ENCODE results near the gene NAP1L4.
"Not testable (repeated sequence)": the region's sequence is repeated elsewhere in the genome, so short reads cannot be mapped to it uniquely, and the experiment has no call there.

The NAP1L4 gene

DNA sequence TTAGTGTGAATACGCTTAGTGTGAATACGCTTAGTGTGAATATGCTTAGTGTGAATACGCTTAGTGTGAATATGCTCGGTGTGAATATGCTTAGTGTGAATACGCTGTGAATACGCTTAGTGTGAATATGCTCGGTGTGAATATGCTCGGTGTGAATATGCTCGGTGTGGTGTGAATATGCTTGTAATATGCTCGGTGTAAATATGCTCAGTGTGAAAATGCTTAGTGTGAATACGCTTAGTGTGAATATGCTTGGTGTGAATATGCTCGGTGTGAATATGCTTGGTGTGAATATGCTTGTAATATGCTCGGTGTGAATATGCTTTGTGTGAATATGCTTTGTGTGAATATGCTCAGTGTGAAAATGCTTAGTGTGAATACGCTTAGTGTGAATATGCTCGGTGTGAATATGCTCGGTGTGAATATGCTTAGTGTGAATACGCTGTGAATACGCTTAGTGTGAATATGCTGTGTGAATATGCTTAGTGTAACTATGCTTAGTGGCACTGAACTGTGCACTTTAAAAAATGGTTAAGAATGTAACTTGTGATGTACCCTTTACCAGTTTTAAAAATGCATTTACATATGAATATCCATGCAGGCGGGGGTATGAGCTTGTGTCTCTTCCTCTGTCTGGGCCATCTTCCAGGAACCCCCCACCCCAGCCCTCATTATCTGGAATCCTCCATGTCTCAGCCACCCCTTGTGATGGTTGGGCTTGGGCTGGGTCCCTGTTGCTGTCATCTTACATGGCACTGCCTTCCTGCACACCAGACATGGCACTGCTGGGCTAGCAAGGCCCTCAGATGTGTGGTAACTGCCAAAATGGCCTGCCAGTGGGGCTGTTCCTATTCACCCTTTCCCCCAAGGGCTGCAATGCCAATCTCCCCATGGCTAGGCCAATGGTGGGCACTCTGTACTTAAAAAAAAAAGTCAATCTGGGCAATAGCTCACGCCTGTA, 53.4 kb downstream of the NAP1L4 start:
- not testable (repeated sequence) for DNase-seq (ENCODE audit: low read depth in 2 of 3, low spot score in 2 of 3)

DNA sequence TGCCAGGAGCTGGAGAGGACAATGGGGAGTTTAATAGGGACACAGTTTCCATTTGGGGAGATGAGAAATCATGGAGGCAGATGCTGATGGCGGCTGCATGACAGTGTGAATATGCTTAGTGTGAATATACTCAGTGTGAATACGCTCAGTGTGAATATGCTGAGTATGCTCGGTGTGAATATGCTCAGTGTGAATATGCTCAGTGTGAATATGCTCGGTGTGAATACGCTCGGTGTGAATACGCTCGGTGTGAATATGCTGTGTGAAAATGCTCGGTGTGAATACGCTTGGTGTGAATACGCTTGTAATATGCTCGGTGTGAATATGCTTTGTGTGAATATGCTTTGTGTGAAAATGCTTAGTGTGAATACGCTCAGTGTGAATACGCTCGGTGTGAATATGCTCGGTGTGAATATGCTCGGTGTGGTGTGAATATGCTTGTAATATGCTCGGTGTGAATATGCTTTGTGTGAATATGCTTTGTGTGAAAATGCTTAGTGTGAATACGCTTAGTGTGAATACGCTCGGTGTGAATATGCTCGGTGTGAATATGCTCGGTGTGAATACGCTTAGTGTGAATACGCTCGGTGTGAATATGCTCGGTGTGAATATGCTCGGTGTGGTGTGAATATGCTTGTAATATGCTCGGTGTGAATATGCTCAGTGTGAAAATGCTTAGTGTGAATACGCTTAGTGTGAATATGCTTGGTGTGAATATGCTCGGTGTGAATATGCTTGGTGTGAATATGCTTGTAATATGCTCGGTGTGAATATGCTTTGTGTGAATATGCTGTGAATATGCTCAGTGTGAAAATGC, 54.3 kb downstream of the NAP1L4 start:
- not testable (repeated sequence) for DNase-seq (ENCODE audit: low read depth in 2 of 3, low spot score in 2 of 3)

DNA sequence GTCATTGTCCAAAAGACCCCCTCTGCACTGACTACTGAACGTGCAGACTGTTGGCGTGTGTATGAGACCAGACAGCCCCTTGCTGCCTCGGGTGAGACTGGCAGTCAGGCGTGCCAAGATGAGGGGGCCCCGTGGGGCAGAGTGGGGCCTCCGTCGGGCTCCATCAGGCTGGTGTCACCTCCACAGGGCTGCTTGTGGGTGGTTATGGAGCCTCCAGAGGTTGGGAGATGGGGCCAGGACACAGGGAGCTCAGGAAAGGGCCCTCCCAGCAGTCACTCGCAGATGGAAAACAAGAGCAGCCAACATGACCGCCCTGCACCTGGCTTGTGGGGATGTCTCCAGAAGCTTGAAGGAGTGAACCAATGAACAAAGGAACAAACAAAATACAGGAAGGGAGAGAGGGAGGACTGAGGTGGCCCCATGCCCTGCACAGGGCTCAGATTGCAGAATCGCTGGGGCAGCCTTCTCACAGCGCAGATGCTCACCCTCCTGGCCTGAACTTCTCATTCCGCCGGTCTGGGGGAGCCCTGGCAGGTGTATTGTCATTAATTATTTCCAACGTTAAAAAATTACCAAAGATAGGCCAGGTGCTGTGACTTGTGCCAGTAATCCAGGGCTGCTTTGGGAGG, 57.4 kb downstream of the NAP1L4 start:
- no peak for DNase-seq (ENCODE audit: low read depth in 2 of 3, low spot score in 2 of 3)

DNA sequence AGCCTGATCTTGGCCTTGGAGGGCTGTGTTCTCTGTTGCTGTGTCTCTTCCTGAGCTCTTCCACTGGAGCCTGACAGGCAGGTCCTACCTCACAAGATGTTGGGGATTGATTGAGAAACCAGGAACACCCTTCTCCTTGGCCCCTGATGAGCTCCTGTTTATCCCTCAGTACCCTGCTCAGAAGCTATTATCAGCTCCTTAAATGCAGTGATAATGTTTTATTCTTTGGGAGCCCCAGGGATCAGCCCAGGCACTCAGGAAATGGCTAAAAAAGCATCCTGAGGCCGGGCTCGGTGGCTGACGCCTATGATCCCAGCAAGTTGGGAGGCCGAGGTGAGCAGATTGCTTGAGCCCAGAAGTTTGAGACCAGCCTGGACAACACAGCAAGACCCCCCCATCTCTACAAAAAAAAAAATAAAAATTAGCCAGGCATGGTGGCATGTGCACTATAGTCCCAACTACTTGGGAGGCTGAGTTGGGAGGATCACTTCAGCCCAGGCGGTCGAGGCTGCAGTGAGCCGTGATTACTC, 58.0 kb downstream of the NAP1L4 start:
- no peak for DNase-seq (ENCODE audit: low read depth in 2 of 3, low spot score in 2 of 3)

DNA sequence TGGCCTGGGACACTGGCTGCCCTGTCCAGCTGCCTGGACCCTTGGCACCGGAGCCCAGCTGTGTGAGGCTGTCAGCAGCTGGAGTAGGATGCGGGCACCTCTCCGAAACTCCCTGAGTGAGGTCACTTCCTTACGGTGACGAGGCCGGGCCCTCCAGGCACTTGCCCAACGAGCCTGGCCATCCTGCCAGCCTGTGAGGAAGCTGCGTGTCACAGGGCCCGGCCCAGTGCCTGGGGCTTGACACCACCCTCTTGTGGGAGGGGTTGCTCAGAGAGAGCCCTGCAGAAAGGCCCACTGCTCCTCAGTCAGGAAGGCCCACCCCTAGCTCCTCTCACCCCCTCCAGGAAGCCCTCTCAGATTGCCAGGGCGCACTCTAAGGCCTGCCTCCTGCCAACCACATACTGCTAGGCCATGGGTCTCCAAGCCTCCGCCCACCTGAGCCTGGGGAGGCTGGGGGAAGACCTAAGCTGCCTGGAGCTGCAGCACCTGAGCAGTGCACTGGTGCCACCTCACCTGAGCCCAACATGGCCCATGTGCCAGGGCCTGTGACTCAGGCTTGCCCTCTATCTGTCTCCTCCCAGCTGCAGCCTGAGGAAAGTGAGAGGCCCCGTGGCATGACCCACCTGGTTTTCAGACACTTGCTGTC, 58.6 kb downstream of the NAP1L4 start:
- DNase-seq (ENCODE audit: low read depth in 2 of 3, low spot score in 2 of 3) = no peak

DNA sequence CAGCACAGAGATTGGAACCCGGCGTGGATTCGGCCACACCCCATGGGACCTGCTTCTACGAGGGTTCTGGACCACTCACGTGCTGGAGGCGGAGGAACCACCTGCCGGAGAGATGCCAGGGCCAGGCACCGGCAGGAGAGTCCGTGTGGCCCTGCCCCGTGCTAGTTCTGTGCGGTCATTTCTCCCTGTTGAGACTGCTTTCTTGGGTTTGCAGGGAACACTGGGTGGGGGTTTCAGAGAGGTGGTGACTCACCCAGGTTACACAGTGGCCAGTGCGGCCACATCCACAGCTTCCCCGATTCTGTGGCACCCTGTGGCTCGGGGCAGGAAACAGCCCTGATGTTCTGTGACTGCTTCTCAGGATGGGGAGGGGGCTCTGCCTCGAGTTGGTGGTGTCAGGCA, 59.3 kb downstream of the NAP1L4 start:
- DNase-seq (ENCODE audit: low read depth in 2 of 3, low spot score in 2 of 3) = no peak

DNA sequence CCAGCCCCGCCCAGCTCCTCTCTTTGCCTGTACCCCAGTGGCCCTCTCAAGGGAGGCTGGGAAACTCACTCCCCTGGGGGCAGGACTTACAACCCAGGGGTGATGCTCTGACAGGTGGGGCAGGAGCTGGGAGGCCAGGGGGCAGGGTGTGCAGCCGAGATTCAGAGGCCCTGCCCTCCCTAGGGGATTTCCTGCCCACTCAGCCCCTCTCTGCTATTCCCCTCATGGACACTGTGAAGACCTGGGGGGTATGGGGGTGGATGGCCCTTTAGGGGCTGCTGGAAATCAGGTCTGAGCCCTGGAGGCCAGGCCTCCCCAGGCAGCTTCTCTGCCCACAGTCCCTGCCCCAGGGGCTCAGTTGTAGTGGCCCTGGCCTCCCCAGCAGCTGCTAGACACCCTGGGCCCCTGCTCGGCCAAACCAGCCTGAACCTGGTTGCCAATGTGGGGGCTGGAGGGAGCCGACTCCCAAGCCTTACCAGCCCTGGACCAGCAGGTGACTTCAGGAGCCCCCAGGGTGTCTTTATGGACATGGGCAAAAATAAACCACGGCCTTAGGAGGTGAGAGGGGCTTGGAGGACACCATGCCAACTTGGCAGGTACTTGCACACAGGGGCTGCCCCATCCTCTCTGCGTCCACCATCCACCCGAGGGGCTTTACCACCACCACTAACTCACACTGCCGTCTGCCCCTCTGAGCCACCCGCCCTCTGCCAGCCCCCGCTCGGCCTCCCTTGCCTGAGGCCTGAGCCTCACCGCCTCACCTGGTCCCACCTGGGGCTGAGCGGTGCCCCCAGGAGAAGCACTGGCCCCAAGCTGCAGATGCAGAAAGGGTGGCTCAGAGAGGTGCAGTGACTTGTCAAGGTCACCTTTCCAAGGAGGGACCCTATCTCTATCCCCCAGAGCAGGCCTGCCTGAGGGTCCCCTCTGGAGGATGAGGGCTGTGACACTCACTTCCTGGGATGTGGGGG, 60.1 kb downstream of the NAP1L4 start:
- DNase-seq (ENCODE audit: low read depth in 2 of 3, low spot score in 2 of 3) = no peak

DNA sequence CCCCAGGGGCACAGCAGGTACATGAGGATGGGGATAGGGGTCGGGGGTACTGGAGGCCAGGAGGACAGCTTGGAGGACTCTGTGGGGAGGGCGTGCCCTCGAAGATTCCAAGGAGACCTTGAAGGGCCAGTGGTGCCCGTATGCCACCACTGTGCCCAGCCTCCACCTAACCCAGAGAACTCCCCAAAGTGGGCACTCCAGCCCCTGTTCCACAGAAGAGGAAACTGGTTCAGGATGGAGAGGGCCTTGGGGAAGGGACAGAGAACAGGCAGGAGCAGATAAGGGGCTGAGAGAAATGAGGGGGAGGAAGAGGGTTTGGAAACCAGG, 60.7 kb downstream of the NAP1L4 start:
- no peak for DNase-seq (ENCODE audit: low read depth in 2 of 3, low spot score in 2 of 3)

DNA sequence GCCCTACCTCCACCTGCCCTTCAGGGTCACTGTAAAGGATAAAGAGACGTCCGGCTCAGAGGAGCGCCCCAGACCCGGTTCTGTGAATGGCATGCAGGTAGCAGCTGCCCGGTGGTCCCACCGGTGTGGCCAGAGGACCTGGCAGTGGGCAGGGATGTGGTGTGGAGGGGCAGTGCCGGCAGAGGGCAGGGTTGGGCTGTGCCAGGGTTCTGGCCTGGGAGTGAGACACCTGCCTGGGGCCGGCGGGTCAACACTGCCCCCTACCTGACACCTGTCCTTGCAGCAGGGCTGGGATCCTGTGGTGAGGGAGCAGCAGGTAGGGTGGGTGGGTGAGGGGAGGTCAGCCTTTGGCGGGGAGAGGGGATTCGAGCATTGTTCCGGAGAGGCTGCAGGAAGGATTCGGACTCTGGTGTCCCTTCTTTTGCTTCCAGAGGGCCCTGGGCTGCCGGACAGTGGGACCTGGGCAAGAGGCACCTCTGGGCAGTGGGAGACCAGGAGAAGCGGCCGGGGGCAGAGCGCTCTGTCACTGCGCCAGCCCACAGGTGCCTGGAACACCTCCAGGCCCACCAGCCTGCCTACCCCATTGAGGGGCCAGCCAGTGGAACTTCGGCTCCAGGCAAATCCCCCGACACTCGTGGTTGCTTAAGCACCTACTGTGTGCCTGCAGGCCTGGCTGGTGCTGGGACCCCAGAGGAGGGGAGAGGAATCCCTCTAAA, 61.3 kb downstream of the NAP1L4 start:
- no peak for DNase-seq (ENCODE audit: low read depth in 2 of 3, low spot score in 2 of 3)

DNA sequence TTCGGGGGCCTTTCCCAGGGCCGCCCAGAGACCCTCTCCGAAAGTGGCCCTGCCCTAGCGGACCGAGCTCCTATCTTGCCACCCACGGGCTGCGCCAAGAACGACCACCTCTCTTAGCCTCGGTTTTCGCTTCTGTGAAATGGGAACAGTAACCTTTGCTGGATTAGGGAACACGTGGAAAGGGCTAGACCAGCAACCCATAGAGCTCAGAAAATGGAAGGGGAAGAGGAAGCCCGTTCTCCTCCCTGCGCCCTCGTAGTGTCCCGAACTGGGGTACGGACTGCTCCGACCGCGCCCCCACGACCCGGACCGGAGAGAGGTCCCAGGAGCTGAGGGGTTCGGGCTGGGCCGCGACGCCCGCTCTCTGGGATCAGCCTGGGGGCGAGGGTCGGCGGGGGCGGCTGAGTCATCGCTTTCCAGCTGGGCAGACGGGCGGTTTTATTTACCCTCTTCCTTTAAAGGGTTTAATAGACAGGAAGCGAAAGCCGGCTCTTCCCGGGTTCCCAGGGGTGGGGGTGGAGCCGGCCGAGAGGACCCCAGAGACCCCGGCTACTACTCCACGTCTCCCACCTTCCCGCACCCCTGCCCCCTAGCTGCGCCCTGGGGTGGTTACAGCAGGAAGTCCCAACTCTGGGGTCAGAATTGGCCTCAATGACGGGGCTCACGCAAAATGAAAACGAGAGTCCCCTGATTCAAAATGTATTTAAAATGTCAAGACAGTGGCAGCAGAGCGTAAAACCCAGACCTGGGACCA, 62.0 kb downstream of the NAP1L4 start:
- DNase-seq (ENCODE audit: low read depth in 2 of 3, low spot score in 2 of 3) = peak; percentile 19 to 43 (median 34)

DNA sequence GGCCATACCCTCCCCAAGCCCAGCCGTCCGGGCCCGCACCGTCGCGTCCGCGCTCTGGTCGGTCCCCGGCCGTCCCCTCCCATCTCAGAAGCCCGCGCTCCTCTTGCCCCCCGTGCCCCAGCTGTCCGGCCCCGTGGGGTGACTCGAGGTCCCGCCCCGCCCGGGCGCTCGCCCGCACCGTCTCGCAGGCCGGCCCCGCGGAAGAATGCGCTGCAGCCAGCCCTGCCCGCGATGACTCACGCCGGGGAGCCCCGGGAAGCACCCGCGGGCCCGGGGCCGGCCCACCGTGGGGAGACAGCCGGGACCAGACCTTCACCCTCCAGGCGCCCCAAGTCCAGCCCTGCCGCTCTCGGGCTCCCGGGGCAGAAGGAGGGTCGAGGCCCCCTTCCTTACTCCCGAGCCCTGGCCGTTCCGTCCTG, 62.6 kb downstream of the NAP1L4 start:
- peak in 2 of 3 experiments; percentile 38 to 48 for DNase-seq (ENCODE audit: low read depth in 2 of 3, low spot score in 2 of 3)

DNA sequence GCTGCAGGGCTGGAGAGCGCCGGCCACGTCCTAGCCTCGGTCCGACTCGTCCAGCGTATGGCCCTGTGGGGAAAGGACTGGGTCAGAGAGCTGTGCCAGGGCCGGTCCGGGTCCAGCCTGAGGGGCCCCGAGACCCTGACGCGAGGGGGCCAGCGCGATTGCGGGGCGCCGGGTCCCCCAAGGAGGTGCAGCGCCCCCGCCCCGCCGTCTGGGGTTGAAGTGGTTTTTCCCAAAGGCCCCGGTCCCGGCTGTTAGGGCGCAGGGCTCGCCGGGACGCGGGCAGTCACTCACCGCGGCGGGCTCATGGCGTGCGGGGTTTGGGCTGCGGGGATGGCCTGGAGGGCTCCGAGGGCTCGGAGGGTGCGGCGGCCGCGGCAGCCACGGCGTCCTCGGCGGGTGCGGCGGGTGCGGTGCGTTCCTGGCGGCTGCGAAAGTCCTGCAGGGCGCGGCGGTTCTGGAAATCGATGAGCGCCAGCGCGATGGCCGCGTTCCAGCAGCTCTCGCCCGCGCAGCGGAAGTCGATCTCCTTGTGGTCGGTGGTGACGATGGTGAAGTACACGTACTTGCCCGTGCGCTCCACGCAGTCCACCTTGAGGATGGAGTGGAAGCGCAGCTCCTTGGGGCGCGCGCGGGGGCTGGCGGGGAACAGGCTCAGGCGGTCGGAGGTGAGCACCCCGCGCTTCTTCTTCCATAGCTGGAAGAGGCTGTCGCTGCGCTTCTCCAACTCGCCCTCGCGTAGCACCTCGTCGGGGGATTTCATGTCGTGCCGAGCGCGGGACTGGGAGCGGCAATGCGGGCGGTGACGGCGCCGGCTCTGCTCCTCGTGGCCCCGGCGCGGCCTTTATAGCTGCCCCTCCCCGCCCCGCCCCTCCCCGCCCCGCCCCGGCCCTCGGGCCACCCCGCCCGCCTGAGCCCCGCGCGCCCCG, 63.3 kb downstream of the NAP1L4 start, which contains the start of gene PHLDA2:
Gene PHLDA2, minus strand, starts transcription at position 816 of the 926 bp plus-strand sequence. Its CDS starts 56 bp downstream, at position 760.
- DNase-seq (ENCODE audit: low read depth in 2 of 3, low spot score in 2 of 3) = peak in 2 of 3 experiments; percentile 39 to 43

DNA sequence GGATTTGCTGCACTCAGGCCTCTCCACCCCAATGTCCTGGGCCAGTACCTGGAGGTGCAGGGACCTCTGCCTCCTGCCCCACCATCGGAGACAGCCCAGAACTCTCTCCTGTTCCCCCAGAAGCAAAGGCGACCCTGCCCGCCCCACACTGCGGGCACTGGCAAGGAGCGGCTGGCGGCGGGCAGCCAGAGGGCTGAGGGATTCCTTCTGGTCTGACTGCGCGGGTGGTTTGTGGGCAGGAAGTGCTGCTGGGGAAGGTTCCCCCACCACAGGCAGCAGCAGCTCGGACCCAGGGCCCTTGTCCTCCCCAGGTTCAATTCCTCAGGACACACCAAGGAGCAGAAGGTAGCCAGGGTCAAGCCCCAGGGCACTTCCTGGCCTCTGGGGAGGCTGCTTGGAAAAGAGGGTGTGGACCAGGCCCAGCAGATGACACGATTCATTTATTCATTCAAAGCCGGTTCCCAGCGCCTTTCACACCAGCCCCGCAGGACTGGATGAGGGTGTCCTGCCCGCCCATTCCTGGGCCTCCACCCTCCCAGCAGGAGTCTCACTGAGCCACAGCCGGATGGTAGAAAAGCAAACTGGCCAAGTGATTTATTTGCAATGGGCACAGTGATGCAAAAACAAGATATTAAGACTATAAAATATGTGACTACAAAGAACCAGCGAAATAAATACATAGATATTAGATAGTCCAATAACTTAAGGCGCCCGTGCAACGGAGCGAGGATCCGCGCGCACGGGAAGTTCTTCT, 64.1 kb downstream of the NAP1L4 start:
- DNase-seq (ENCODE audit: low read depth in 2 of 3, low spot score in 2 of 3) = no peak

DNA sequence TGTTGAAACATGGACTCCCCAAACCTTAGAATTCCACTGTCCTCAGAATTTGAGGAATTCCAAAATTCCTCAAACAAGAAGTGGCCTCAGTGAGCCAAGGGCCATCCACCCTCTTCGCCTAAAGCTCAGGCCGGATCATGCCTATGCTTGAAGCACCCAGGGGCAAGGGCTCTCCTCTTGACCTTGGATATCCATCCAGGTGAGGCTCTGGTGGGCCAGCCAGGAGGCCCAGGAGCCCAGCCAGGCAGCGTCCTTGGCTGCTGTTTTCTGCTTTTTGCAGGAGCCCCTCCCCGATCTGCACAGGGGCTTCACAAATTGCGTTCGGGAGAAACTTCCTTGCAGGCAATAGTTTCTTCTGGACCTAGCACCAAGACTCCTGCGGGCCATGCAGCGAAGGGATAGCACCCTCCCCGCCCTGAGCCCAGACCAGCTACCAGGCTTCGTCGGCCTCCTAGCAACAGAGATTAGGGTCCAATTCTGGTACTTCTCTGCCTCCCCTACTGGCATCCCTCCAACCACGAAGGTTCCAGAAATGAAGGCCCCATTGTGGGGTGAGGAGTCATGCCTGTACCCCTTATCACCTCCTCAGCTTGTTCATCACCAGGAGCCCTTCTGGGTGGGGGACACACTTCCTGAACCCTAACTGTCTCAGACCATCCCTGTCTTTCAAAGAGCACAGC, 64.9 kb downstream of the NAP1L4 start:
- no peak for DNase-seq (ENCODE audit: low read depth in 2 of 3, low spot score in 2 of 3)

DNA sequence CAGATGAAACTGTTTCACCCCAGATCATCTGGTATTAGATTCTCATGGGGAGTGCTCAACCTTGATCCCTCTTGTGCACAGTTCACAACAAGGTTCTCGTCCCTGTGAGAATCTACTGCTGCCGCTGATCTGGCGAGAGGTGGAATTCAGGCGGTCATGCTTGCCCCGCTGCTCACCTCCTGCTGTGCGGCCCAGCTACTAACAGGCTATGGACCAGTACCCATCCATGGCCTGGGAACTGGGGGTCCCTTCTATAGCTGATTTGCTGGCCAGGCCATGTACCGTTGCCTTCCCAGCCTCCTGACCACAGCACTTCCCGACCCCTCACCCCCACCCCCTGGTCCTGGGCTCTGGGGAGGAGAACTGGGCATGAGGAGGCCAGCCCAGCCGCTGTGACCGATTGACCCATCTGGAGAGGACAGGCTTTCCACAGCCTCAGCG, 65.5 kb downstream of the NAP1L4 start:
- no peak for DNase-seq (ENCODE audit: low read depth in 2 of 3, low spot score in 2 of 3)
